Measurements from ENCODE around the gene MANSC1. TPM values are rescaled to one million over a fixed set of nuclear protein-coding genes. Genes with fewer than 3 reads are reported as not detected.

Gene MANSC1
- total RNA-seq, 1 experiment from 2014 or later, result 9.1 TPM

GRCh38 chr12:12323591-12323990 lies 26.5 kb downstream of the MANSC1 start:
- H3K4me2 ChIP-seq (ENCODE audit: insufficient read depth, insufficient read length, low read length), result no peak overlapping the region
- Mint-ChIP-seq H3K36me3 (ENCODE audit: insufficient read depth in 1 of 3, low read depth in 3 of 3) (peaks cover 4 to 8% (median 5%) of the 10 kb centered on the region in 3 experiments; a peak in 4 of 7 replicates), H3K9me3 (peaks cover 9 to 10% of the 10 kb centered on the region in 2 experiments), H3K4me3 (no peak overlapping the region), H3K4me1 (peaks cover 15 to 16% of the 10 kb centered on the region in 2 experiments), H3K27ac (0 out of 7 replicates have a peak overlapping the region, but pooled peaks of 1 of the 3 experiments have one; percentile 2), H3K27me3 (ENCODE audit: low read depth) (peaks cover 2% of the 10 kb centered on the region; the same call in 1 of the 2 replicates)
- no peak for TF ChIP-seq CTCF (conservative IDR thresholded peaks at IDR 0.05)
- no peak overlapping the region for H2BK5ac ChIP-seq (ENCODE audit: insufficient read length, low read length)
- no peak overlapping the region for H3K9ac ChIP-seq (ENCODE audit: extremely low read depth, insufficient read length, low read length)
- no peak overlapping the region for H3K18ac ChIP-seq (ENCODE audit: insufficient read length, low read depth, low read length)
- no peak overlapping the region for H2AFZ ChIP-seq (ENCODE audit: low read length)
- H3K27ac ChIP-seq (ENCODE audit: insufficient read length, low read depth, low read length), result no peak overlapping the region
- no peak overlapping the region for H2AK5ac ChIP-seq (ENCODE audit: insufficient read length, low read length)
- H4K91ac ChIP-seq (ENCODE audit: insufficient read length, low read depth, low read length), result no peak overlapping the region
- H2BK15ac ChIP-seq (ENCODE audit: low read depth, low read length), result no peak overlapping the region
- no peaks in the 10 kb centered on the region for H4K20me1 ChIP-seq (ENCODE audit: control insufficient read depth, insufficient read depth, insufficient read length)
- no peak overlapping the region for H3K56ac ChIP-seq (ENCODE audit: insufficient read length, low read depth, low read length)
- H3K4me1 ChIP-seq (ENCODE audit: insufficient read depth, low read length), result peaks cover 4% of the 10 kb centered on the region; the same call in 1 of the 2 replicates
- H2BK20ac ChIP-seq (ENCODE audit: low read depth, low read length, poor library complexity, severe bottlenecking), result no peak overlapping the region
- no peak overlapping the region for H2BK120ac ChIP-seq (ENCODE audit: low read depth, low read length, poor library complexity, severe bottlenecking)
- H3K9me3 ChIP-seq (ENCODE audit: control insufficient read depth, low read depth, low read length), result no peaks in the 10 kb centered on the region
- H3K79me1 ChIP-seq (ENCODE audit: insufficient read depth, low read depth, low read length, poor library complexity, severe bottlenecking), result no peaks in the 10 kb centered on the region
- H2BK12ac ChIP-seq (ENCODE audit: insufficient read length, low read depth, low read length), result no peak overlapping the region
- no peaks in the 10 kb centered on the region for H3K79me2 ChIP-seq (ENCODE audit: insufficient read depth, low read length)
- no peak overlapping the region for H3K14ac ChIP-seq (ENCODE audit: insufficient read depth, low read length)
- no peak overlapping the region for H3T11ph ChIP-seq (ENCODE audit: low read length)
- no CpG with 5 or more reads among the region's 9 CpGs for WGBS (ENCODE audit: extremely low coverage, insufficient read length, low lambda C conversion rate)
- H3K4ac ChIP-seq (ENCODE audit: low read depth, low read length), result no peak overlapping the region
- H3K27me3 ChIP-seq (ENCODE audit: insufficient read depth, low read length), result no peaks in the 10 kb centered on the region
- H3K23ac ChIP-seq (ENCODE audit: insufficient read length, low read depth, low read length), result no peak overlapping the region
- DNase-seq, result no peak
- H4K5ac ChIP-seq (ENCODE audit: insufficient read length, low read depth, low read length), result no peak overlapping the region
- no peaks in the 10 kb centered on the region for H3K23me2 ChIP-seq (ENCODE audit: insufficient read length, low read depth, low read length, poor library complexity, severe bottlenecking)
- H4K8ac ChIP-seq (replicated peaks; ENCODE audit: insufficient read length, low read depth, low read length), result no peak overlapping the region
